HFF-Myc (cell line): ENCODE measurements around the gene CLNK.

Source experiments
- DNase-seq: peaks from one replicate; pipeline ENCODE4 v3.0.0-alpha.2; 2011; ENCODE audit warnings: low read depth; ENCODE audit errors: extremely low read depth
- H3K4me3 ChIP-seq: replicated peaks from 2 replicates; pipeline ENCODE4 v1.5.1; 2011; ENCODE audit warnings: low read depth, mild to moderate bottlenecking, control low read depth, low read length
- TF ChIP-seq, protein P1 (sequence below): IDR thresholded peaks from 2 replicates; pipeline ENCODE4 v1.5.1; 2012; ENCODE audit warnings: mild to moderate bottlenecking, low read depth, low read length, control low read depth; ENCODE audit errors: missing control alignments

The CLNK gene

DNA sequence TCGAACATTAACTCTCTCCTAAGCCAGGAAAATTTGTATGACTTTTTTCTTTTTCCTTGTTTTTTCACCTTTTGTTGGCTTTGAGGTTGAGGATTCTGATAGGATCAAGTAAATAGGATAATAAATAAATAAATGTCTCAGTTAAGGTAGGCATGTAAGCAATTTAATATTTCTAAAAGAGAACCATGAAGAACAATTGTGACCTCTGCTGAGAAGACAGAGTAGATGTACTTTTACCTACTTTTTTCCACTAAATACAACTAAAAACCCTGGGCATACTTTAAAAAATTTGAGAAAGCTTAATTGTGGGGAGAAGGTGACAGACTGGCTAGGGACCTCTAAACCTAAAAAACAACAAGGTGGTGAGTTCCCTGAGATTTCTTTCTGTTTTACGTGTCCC is 31.6 kb upstream of the CLNK start:
- DNase-seq = no peak
- no peak overlapping the region for H3K4me3 ChIP-seq
- TF ChIP-seq, protein P1, sequence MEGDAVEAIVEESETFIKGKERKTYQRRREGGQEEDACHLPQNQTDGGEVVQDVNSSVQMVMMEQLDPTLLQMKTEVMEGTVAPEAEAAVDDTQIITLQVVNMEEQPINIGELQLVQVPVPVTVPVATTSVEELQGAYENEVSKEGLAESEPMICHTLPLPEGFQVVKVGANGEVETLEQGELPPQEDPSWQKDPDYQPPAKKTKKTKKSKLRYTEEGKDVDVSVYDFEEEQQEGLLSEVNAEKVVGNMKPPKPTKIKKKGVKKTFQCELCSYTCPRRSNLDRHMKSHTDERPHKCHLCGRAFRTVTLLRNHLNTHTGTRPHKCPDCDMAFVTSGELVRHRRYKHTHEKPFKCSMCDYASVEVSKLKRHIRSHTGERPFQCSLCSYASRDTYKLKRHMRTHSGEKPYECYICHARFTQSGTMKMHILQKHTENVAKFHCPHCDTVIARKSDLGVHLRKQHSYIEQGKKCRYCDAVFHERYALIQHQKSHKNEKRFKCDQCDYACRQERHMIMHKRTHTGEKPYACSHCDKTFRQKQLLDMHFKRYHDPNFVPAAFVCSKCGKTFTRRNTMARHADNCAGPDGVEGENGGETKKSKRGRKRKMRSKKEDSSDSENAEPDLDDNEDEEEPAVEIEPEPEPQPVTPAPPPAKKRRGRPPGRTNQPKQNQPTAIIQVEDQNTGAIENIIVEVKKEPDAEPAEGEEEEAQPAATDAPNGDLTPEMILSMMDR = no peak

DNA sequence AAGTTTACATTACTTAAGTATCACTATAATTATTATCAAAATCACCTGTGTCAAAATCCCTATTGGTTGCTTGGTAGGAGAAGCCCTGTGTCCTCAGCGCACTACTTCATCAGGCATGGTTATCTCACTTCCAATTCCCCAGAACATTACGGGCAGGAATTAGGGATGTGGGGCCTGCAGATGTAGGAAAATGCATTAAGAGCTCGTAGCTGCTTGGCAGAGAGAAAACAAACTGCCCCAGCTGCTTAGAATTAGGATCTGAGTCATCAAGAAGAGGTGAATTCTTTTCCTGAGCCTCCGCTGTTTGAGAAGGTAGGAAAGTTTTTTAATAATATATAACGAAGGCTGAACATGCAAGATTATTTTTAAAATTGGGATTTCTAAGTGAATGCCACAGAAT is 31.1 kb upstream of the CLNK start:
- TF ChIP-seq, protein P1 = no peak
- peak; percentile 68 for DNase-seq
- H3K4me3 ChIP-seq = no peak overlapping the region

DNA sequence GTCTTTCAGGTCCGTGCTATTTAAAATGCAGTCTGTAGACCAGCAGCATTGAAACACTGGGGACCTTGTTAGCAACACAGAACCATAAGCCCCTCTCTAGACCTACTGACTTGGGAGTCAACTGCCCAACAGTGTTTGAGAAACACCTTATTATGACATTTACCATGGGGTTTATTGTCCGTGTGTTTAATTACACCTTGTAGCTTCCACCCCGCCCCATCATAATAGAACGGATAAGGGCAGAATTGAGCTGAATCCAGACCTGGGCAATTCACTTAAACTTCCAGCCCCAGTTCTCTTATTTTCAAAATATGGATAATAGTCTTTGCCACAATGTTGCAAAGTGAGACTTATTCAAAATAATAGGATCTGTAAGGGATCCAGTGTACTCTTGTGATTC is 30.6 kb upstream of the CLNK start:
- TF ChIP-seq, protein P1 = no peak
- no peak for DNase-seq
- H3K4me3 ChIP-seq = no peak overlapping the region

DNA sequence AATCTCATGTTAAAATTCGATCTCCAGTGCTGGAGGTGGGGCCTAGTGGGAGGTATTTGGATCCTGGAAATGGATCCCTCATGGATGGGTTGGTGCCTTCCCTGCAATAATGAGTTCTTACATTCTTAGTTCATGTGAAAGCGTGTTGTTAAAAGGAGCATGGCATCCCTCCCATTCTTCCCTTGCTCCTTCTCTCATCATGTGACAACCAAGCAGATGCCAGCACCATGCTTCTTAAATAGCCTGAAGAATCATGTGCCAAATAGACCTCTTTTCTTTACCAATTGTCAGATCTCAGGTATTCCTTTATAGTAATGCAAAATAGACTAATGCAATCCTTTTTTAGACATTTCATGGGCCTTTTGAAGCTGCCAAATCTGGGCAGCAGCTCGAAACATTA is 29.0 kb upstream of the CLNK start:
- no peak for DNase-seq
- TF ChIP-seq, protein P1 = no peak
- H3K4me3 ChIP-seq = no peak overlapping the region

DNA sequence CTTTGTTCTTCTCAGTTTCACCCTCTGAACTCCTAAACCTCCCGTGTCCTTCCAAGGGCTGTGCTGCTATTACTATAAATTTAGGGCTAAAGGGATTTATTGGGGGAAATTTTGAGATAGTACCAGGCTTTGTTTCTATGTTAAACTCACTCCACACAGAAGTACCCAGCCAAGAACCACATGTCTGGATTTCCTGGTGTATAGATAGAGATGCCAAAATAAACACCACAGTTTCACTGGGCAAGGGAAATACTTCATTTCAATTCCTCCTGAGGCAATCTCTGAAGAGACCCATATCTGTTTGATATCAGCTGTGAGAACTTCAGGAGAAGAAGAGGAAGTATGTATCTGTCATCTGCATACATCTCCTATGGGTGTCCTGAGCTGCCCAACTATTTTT is 21.7 kb upstream of the CLNK start:
- DNase-seq = no peak
- no peak overlapping the region for H3K4me3 ChIP-seq
- TF ChIP-seq, protein P1 = no peak

DNA sequence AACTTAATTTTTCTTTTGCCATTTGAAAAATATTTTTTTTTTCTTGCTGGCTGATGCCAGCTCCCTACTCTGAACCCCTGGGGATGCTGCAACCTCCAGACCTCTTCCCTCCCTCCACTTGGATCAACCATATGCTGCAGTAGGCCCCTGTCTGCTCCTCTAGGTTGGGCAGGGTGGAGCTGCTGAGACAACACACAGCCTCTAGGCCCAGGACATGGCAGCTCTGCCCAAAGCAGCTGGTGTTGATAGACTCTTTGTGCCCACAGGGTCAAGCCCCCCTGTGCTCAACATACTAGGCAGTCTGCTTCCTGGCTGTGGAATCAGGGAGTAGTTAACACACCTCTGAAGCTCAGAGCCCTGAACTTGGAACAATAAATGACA is 19.9 kb upstream of the CLNK start:
- no peak for DNase-seq
- TF ChIP-seq, protein P1 = no peak
- H3K4me3 ChIP-seq = no peak overlapping the region

DNA sequence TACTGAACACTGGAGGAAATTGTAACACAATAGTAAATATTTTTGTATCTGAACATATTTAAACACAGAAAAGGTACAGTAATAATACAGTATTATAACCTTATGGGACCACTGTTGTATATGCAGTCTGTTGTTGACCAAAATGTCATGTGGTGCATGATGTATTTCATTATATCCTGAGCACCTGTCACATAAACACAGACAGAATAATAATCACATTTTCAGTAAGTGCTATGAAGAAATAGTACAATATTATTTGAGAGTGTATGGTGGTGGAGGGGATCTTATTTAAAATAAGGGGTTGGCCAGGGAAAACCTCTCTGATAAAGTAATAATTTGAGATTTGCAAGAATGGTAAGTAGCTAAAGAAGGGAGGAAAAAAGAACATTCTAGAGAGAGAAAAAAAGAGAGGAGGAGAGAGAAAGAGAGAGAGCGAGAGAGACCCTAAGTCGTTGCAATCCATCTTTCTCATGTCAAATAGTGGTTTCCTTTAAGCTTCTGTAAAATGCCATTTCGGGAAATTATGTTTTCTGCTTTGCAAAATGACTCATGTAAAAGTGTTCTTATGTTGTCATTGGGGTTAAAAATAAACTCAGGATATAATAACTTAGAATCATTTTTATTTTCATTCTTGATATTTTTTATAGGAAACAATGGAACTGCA is 19.3 kb upstream of the CLNK start:
- H3K4me3 ChIP-seq = no peak overlapping the region
- no peak for DNase-seq
- TF ChIP-seq, protein P1 = no peak
